ENCODE data around the gene THRB. TPM values are rescaled to one million over a fixed set of nuclear protein-coding genes. Genes with fewer than 3 reads are reported as not detected.

THRB gene
- total RNA-seq, 1 donor from 2014 or later, result 0.34 TPM

DNA sequence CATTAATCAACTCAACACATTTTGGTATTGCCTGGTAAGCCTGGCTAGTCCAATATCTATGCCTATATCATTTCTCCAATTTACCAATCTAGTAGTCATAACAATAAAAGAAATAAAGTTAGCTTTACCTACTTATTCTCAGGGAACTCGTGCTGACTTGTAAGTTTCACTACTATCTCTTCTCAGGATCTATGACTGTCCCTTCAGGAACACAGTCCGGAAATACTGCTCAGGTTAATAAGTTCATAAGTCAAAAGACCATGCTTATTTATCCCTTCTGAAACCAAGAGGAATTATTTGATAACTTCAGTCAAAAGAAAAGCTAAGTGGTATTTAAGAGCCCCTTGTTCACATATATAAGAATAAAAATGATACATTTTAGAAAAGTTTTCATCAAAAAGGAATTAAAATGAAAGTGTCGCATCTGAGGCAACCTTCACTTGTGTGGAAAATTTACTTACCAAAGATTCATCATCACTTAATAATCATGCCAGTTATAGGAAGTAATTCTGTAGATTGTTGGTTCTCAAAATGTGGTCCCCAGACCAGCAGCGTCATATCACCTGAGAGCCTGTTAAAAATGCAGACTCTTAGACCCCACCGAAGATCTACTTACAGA is 15.5 kb upstream of the THRB start:
- DNase-seq, result no peak

DNA sequence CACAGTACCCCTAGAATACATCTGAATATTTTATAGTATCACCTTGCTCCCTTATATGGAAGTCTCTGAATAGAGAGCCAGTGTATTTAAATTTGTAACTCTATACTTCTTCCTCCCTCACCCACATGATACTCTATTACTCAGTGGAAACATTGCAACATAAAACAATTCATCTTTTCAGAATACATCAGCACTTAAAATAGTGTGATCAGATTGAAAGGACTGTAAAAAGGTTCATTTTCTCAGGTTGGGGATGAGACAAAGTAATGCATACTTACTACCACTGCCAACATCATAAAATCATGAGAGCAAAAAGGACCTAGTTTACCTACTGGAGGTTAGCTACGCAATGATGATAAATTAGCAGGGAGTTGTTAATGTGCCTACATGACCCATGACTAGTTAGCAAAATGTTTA is 13.8 kb upstream of the THRB start:
- no peak for DNase-seq

DNA sequence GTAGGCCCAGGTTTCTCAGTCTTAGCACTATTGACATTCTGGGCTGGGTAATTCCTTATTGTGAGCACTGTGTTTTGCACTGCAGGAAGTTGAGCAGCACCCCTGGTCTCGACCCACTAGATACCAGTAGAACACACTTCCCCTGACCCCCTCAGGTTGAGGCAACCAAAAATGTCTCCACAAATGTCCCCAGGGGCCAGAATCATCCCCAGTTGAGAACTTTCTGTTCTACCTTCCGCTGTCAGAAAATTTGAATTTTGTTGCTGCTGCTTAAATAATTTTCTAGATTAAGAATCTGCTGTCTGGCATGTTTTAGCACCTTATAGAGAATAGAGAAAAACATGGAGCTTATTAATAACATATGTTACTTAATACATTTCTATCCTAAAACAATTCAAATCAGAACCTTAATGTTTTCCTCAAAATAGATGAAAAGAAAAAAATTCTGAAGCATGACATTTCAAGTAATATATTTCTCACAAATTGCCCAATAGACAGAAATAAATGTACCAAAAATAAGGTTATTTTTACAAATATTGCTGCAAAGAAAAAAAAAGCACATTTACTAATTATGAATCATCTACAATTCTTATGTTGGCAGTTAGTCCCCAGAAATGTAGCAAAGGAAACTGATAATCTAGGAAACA is 13.2 kb upstream of the THRB start:
- DNase-seq, result no peak

- no peak for DNase-seq
Measured at GRCh38 chr3:24506966-24507775, 12.5 kb upstream of the THRB start.

GRCh38 chr3:24505691-24506550 is 11.3 kb upstream of the THRB start:
- DNase-seq, result no peak

DNA sequence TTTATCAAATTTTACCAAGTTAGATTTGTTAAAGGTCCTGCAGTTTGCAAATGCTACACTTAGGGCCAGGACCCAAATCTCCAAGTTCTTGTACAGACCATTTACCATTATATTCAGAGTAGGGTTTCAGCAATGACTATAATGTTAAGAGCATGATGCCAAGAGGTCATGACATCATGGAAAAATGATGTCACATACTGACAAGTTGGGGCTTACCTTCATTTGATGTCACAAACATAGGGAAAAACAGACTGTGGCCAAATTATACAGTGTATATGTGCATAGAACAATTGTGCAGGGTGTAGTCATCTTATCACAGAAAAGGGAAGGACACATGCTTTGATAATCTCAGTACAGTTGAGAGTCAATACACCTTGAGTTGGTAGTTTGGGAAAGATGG is 10.1 kb upstream of the THRB start:
- DNase-seq, result no peak

DNA sequence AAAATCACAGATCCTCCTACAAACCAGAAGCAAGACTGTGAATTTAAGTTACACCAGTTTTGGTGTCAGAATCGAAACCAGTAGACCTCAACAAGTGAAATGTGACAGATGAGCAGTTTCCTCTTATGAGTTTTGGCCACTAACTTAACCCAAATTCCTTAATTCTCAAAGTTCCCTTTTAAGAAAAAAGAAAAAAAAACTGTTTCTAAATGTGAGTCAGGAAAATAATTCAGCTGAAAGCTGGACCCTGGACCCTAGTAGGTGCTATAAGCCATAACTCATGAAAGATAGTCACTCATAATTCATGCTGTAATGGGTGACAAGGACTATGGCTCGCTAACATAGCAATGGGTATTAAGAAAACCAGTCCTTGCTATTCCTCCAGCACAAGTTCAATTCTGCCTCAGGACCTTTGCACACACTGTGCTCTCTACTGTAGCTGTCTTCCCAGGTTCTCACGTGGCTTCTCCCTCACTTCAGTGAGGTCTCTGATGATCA is 9.0 kb upstream of the THRB start:
- no peak for DNase-seq

GRCh38 chr3:24502690-24503089 is 8.0 kb upstream of the THRB start:
- DNase-seq, result no peak

DNA sequence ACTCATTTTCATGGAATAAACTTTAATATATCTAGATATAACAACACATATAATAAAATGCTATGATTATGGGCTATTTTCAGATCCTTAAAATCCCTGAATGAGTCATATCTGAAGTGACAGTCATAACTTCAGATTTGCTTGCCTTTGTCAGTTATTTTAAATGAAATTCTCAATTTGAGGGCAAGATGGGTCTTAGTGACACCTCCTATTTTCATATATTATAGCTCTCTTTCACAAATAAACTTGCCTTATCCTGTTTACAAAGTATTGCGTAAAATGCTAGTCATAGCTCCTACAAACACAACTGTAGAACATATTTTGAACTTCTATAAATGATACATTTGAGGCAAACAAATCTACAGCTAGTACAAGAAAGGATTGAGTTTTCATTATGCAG is 6.2 kb upstream of the THRB start:
- no peak for DNase-seq

- DNase-seq, result no peak
Measured at GRCh38 chr3:24499991-24500390, 5.3 kb upstream of the THRB start.

GRCh38 chr3:24498796-24499195 is 4.1 kb upstream of the THRB start:
- DNase-seq, result no peak

- DNase-seq, result no peak
Measured at GRCh38 chr3:24498391-24498790, 3.7 kb upstream of the THRB start.

DNA sequence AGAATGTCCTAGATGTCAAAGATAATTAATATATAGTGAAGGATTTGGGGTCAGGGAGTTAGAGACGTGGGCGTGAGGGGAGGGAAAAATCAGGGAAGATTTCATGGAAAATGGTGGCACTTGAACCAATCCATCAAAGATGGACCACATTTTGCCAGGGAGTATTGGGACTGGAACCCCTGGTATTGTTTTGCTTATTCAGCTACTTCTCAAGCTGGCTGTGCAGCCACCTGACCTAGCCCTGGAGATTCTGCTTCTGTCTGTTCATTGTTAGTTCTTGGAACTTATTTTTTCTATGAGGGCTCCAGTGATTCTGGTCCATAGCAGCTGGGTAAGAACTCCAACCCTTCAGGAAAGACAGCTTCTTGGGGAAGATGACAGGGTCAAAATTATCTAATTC is 3.3 kb upstream of the THRB start:
- no peak for DNase-seq

DNA sequence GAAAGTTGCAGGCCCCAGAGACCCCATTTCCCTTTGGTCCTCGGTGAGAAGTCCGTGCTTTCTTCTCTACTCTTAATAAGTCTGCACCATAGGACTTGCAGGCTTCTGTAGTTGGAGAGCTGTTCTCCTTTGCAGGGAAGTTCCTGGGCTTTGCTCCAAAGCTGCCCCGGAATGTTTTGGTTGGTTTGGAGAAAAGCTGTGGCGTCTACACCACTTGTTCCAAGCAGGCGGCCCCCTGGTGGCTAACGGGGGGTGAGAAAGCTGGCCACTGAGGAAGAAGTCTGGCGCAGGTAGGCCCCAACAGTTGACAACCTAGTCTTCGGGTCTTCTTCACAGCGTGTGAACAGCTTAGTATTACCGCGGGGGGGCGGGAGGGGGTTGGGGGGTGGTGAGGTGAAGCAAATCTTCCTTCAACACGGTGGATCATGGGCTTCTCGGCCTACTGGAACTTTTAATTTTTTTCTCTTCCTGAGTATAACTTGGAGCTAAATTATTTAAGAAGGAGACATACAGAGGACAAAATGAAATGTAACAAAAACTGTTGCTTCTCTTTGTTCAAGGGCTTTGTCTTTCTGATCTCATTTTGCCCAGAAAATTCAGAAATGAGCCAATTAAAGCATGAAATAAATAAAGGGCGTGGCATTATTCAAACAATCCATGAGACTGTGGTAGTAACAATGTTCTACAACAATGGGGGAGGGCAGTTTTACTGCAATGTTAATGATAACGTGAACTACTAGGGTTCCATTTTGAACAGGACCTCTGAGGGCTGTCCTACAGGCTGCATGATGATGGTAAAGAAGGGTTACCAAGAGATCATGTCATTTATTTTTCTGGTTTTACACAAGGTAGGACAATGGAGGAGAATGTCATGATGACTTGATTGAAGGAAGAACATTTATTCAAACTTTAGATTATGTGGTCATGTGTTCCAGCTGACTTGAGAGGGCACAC is 2.2 kb upstream of the THRB start:
- peak; percentile 37 for DNase-seq

DNA sequence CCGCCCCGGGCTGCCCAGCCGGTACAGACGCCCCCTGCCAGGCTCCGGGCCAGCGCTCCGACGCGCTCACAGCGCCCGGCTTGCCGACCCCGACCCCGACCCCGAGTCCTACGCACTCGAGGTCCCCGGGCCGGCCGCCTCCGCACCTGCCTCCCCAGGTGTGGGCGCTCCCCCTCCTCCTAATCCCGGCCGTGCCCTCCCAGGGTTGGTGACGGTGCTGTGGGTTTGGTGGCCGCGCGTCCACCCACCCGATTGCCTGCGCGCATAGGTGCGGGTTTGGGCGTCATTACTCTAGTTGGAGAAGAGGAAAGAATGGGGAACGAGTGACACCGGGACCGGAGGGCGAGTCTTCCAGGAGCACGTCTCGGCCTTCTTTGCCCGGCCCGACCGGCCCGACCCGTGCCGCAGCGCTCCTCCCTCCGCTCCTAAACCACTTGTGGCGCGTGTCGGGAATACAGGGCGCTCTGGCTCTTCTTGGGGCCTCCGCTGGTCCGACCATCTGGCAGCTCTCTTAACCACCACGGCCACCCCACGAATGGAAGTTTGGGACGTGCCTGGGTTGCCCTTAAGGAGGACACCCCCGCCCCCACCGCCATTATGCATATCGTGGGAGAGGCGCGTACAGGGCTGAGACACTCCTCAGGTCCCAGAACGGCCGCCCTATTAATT is 810 bp upstream of the THRB start:
- no peak for DNase-seq

GRCh38 chr3:24493746-24494617 is 668 bp downstream of the THRB start:
- DNase-seq, result no peak

- no peak for DNase-seq
Measured at GRCh38 chr3:24492971-24493551, 1.6 kb downstream of the THRB start.

GRCh38 chr3:24490151-24490550 is 4.5 kb downstream of the THRB start:
- no peak for DNase-seq

Data from dermis blood vessel endothelial cell (primary cell).